22Rv1 (cell line): ENCODE data around the gene PRSS36.

Experiments
- CTCF ChIP-seq: fragments of 450-650 bp; IDR thresholded peaks from 2 replicates; pipeline ENCODE4 v1.5.1; 2017; ENCODE audit warnings: mild to moderate bottlenecking
- ZFX ChIP-seq: fragments of 450-650 bp; IDR thresholded peaks from 2 replicates; pipeline ENCODE4 v1.6.1; 2017; ENCODE audit warnings: antibody characterized with exemption, borderline replicate concordance

GRCh38 chr16:31198207-31198882 is 48.5 kb upstream of the PRSS36 start:
- TF ChIP-seq CTCF: no peak
- no peak for TF ChIP-seq ZFX
